Stimulated activated CD8-positive, alpha-beta memory T cell treated with anti-CD3 and anti-CD28 coated beads, Interleukin-4, amount 100 ng/mL, for 4 hours (primary cell): ENCODE data around the gene COP1.

Source experiments
- DNase-seq, 2 donors: peaks; one replicate each; pipeline ENCODE4 v3.0.0-alpha.2; 2020; ENCODE audit warnings: low read depth in 2 of 2, low spot score in 1 of 2

Gene COP1

GRCh38 chr1:176201568-176201967 lies 5.5 kb downstream of the COP1 start:
- DNase-seq = no peak

DNA sequence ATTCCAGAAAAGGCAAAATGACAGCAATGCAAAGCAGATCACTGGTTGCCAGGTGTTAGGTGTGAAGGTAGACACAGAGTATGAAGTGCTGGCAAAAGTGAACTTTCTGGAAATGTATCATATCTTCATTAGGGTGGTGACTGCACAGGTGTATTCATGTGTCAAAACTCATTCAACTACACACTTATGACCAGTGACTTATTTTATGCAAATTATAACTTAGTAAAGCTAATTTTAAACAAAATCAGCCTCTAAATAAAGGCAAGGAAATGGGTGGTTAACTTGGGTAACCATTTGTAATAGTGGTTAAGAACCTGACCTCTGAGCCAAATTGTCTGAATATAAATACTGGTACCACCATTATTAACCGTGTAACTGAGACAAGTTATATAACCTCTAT lies 7.4 kb downstream of the COP1 start:
- DNase-seq = no peak

DNA sequence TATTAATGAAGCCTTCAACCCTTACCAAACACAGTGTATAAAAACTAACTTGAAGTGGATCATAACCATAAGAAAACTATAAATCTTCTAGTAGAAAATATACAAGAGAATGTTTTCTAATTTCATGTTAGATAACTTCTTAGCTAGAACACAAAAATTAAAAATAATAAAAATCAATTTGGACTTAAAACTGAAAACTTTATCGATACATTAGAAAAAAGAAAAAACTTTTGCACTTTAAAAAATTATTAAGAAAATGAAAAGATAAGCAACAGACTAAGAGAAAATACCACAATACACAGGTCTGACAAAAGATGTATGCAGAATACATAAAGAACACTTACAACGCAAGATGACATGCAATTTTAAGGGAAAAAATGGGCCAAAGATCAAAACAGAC lies 8.7 kb downstream of the COP1 start:
- no peak for DNase-seq

DNA sequence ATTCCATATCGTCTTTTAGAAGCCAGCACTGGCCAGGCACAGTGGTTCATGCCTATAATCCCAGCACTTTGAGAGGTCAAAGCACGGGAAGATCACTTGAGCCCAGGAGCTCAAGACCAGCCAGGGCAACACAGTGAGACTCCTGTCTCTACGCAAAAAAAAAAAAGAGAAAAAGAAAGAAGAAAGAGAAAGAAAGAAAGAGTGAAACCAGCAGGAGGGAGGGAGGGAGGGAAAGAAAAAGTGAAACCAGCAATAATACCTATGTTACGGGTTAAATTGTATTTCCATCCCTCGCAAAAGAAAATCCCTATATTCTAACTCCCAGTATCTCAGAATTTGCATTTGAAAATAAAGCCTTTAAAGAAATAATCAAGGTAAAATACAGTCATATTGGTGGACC lies 10.4 kb downstream of the COP1 start:
- DNase-seq = no peak

DNA sequence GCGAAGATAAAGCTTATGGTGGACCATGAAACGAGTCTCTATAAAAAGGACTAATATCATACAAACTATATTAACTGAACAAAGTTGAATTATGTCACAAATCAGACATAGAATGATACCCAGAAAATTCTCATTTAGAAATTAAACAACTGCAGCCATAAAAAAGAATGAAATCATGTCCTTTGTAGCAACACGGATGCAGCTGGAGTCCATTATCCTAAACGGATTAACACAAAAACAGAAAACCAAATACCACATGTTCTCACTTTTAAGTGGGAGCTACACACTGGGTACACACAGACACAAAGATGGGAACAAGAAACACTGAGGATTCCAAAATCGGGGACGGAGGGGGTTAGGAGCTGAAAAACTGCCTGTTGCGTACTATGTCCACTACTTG lies 11.5 kb downstream of the COP1 start:
- DNase-seq = no peak

GRCh38 chr1:176193663-176194062 lies 13.4 kb downstream of the COP1 start:
- no peak for DNase-seq

DNA sequence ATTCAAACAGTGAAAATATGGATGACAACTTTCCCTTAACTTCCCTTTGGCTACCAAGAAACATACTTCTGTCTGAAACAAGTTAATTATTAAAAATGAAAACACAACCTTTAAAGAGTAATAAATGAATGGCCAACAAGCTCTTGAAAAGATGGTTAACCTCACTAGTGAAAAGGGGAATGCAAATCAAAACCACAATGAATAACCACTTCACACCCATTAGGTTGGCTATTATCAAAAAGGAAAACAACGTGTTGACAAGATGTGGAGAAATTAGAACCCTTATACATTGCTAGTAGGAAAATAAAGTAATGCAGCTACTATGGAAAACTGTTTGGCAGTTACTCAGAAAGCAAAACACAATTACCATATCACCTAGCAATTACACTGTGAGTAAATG lies 14.1 kb downstream of the COP1 start:
- DNase-seq = no peak

GRCh38 chr1:176188604-176189003 lies 18.5 kb downstream of the COP1 start:
- DNase-seq = no peak

DNA sequence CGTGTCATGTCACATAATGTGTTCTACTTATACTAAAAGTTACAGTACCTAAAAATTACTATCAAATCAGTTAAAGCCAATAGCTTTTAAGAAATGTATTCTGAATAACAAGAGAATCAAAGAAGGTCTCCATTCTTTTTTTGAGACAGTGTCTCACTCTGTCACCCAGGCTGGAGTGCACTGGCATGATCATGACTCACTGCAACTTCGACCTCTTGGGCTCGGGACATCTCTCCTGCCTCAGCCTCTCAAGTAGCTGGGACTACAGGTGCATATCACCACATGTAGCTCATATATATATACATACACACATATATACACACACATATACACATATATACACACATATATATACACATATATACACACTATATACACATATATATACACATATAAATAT lies 20.1 kb downstream of the COP1 start:
- DNase-seq = no peak

- DNase-seq = no peak
Measured at GRCh38 chr1:176183618-176184017, 23.5 kb downstream of the COP1 start.

GRCh38 chr1:176178316-176178715 lies 28.8 kb downstream of the COP1 start:
- no peak for DNase-seq

GRCh38 chr1:176177764-176178163 lies 29.3 kb downstream of the COP1 start:
- DNase-seq = no peak

DNA sequence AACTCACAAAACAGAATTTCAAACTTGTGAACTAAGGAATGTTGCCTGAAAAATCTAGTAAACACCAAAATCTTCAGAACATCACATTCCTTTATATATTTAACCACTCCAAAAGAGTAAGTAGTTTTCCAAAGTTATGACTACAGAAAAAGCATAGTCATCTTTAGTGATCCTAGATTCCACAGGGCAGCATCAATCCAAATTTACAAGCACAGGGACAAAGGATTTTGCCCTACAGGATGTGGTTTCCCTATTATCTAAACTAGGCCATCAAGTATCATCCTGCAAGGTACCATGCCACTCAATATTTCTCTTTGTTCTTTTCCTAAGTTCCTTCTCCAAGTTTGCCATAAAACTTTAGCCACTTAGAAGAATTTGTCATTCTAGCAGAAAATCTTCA lies 33.0 kb downstream of the COP1 start:
- no peak for DNase-seq

GRCh38 chr1:176172215-176172614 lies 34.9 kb downstream of the COP1 start:
- DNase-seq = no peak

DNA sequence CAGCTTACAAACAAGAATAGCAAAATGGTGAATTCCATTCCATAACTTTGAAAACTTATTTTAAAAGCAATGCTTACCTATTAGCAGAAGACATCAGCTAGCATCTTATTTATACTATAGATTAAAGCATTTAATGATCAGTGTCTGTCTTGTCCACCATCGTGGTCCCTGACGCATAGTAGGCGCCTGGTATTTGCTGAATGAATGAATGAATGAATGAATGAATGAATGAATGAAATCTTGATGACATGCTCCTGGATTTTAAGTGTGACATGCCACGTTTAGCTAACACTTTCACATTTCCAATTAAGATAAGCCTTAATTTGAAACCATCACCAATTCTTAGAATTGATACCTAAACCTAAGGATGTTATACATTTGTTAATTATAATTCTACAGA lies 39.9 kb downstream of the COP1 start:
- DNase-seq = no peak

DNA sequence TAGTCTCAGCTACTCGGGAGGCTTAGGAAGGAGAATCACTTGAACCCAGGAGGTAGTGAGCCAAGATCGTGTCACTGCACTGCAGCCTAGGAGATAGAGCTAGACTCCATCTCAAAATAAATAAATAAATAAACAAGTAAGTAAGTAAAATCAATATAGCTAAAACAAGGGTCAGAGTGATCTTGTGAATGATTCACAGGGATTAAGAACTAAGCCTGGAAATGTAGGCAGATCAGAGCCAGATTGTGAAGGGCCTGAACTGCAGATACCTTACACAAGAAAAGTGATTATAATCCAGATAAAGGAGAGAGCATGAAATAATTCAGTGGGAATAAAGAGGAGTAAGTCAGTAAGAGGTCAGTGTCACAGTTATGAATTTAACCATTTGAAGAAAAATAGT lies 41.5 kb downstream of the COP1 start:
- no peak for DNase-seq

DNA sequence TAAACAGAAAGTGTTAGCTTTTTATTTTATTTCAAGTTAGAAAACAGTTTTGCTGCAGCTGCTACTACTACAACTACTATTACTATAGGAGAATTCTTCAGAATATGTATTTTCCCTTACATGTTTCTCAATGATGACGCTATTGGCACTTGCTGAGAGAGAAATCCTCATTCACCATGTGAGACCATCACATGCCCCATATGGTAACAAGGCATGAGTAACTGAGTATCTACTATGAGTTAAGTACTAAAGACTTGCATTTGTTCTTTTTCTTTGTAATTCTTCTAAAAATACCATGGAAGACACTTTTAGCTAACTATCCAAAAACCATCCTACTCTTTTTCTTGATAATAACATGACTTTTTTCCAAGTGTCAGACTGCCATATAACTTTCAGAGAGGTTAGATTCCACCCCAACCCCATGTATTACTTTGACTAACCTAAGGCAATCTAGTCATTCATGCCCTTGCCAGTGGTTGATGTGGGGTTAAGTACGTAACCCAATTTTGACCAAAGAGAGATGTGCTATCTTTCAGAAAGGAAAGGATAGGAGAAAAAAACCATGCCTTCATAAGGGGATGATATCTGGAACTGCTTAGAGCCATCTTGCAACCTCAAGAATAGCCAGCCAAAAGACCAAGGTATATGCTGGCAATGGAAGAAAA lies 42.9 kb downstream of the COP1 start:
- DNase-seq = no peak

DNA sequence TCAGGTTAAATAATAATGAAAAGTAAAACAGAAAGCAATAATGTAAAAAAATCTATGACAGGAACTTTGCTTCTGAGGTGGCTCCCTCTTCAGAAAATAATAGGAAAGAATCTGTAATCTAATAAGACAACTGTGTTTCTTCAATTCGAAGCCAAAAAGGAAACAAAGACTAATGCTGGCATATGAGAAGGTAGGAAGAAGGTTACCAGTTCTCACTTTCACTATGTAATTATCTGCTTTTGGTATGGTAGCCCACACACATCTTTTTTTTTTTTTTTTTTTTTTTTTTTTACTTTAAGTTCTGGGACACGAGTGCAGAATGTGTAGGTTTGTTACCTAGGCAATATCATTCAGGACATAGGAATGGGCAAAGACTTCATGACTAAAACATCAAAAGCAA lies 47.1 kb downstream of the COP1 start:
- DNase-seq = no peak

- DNase-seq = no peak
Measured at GRCh38 chr1:176157995-176158394, 49.1 kb downstream of the COP1 start.

DNA sequence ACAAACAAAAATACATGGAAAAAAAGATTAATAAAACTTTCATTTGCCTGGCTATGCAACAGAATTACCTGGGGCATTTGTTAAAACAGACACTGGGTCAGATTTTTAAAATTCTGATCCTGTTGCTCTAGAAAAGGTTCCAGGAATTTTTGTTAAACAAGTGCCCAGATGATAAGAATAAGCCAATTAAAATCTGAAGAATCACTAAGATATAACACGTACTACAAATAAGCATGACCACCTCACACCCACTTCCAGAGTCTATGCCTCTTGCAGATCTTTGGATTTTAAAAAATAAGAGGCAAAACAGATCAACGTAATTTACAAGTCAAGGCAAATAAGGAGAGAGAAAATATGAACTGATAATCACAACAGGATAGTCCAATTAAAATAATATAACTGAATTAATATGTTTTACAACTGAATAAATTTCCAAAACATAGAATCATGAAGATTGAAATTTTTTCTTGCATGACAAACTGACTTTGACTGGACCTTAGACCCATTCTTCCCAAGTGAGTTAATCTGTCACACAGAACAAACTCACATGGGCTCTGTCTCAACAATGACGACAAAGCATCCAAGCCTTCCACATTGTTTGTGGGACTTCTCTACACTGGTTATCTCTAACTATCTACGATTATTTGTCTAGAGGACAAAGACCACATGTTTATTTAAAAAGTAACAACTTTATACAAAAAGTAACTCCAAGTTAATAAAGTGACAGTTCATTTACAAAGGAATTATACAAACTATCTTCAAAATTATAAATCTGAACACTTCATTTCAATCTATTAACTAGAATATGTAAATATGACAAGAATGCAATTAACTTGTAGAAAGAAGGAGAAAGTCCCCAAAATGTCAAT lies 56.9 kb downstream of the COP1 start:
- no peak for DNase-seq

- DNase-seq = no peak
Measured at GRCh38 chr1:176144526-176144925, 62.6 kb downstream of the COP1 start.

DNA sequence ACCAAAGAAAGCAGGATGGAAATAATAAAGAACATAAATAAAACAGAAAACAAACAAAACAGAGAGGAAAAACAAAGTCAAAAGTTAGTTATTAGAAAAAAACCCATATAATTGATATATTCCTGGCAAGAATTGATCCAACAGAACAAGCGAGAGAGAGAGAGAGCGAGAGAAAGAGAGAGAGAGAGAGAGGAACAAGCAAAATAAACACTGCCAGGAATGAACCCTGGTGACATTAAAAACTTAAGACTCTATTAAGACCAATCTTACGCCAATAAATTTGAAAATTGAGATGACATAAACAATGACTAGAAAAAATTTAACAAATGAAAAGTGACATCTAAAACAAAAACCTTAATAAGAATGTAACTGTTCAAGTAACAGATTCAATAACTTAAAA lies 64.1 kb downstream of the COP1 start:
- no peak for DNase-seq

DNA sequence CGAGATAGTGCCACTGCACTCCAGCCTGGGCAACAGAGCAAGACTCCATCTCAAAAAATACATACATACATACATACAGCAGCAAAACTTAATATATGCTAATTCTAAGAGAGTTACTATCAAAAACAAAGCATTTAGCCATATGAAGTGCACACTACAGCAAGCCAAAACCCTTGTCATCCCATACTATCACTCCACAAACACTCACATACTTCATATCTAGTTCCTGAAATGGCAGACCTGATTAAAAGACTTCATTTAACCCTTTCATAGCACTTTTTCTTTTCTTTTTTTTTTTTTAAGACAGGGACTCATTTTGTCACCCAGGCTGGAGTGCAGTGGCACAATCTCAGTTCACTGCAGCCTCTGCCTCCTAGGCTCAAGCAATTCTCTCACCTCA lies 65.6 kb downstream of the COP1 start:
- DNase-seq = no peak
